ENCODE data around the gene FOXF1.

FOXF1 gene

GRCh38 chr16:86533076-86533475 is 22.7 kb downstream of the FOXF1 start:
- Histone ChIP-seq H4K20me1 (ENCODE audit: insufficient read depth, low read length) (no peaks in the 10 kb centered on the region), H3K27ac (ENCODE audit: low read length) (no peak overlapping the region), H2AFZ (ENCODE audit: low read depth, low read length) (no peak overlapping the region), H3K9ac (ENCODE audit: low read length) (no peak overlapping the region), H3K4me1 (ENCODE audit: low read length) (no peaks in the 10 kb centered on the region), H3K9me3 (ENCODE audit: insufficient read depth, low read length) (no peaks in the 10 kb centered on the region), H3K4me3 (ENCODE audit: low read length) (no peak overlapping the region), H3K4me2 (ENCODE audit: low read length) (no peak overlapping the region), H3K79me2 (ENCODE audit: low read length) (no peaks in the 10 kb centered on the region), H3K36me3 (replicated peaks; ENCODE audit: low read depth, low read length) (no peaks in the 10 kb centered on the region), H3K27me3 (ENCODE audit: low read depth, low read length) (no peaks in the 10 kb centered on the region)
- TF ChIP-seq CTCF (IDR thresholded peaks at IDR 0.05; ENCODE audit: low read depth, low read length): no peak
- no peak for TF ChIP-seq EZH2phosphoT487 (IDR thresholded peaks at IDR 0.05; ENCODE audit: low read depth)

DNA sequence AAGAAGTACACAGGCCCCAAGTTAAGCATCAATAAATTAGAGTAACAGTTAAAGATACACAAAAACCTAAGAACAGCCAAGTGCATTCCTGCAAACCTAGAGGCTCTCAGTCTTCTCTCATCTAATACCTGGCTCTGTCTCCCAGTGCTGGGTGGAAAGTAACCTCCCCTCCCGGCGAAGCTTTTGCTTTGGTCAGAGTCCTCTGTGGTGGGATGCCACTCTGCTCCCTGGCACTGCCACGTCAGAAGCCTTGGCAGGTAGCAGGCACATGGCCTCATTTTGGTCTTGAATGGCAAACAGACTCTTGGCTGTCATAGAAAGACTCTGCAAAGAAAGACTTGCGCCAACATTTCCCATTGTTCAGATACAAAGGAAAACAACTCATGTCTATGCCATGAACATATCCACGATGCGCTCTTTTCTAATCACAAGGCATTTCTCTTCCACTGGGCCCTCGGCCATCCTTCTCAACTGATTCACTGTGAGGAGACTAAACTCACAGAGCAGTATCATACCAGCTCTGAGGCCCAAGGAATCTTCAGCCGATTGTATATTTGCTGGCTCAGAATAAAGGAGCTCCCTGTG is 23.5 kb downstream of the FOXF1 start:
- Histone ChIP-seq H3K9ac (ENCODE audit: low read length) (no peak overlapping the region), H3K4me3 (ENCODE audit: low read length) (no peak overlapping the region), H3K9me3 (ENCODE audit: insufficient read depth, low read length) (no peaks in the 10 kb centered on the region), H3K27me3 (ENCODE audit: low read depth, low read length) (no peaks in the 10 kb centered on the region), H3K4me2 (ENCODE audit: low read length) (no peak overlapping the region), H2AFZ (ENCODE audit: low read depth, low read length) (no peak overlapping the region), H3K36me3 (replicated peaks; ENCODE audit: low read depth, low read length) (peaks cover 5% of the 10 kb centered on the region), H3K79me2 (ENCODE audit: low read length) (no peaks in the 10 kb centered on the region), H3K27ac (ENCODE audit: low read length) (no peak overlapping the region), H4K20me1 (ENCODE audit: insufficient read depth, low read length) (no peaks in the 10 kb centered on the region), H3K4me1 (ENCODE audit: low read length) (no peaks in the 10 kb centered on the region)
- no peak for TF ChIP-seq EZH2phosphoT487 (IDR thresholded peaks at IDR 0.05; ENCODE audit: low read depth)
- no peak for TF ChIP-seq CTCF (IDR thresholded peaks at IDR 0.05; ENCODE audit: low read depth, low read length)

GRCh38 chr16:86534779-86535615 is 24.7 kb downstream of the FOXF1 start:
- Histone ChIP-seq H3K27ac (ENCODE audit: low read length) (no peak overlapping the region), H3K27me3 (ENCODE audit: low read depth, low read length) (no peaks in the 10 kb centered on the region), H3K36me3 (replicated peaks; ENCODE audit: low read depth, low read length) (peaks cover 11% of the 10 kb centered on the region), H3K9me3 (ENCODE audit: insufficient read depth, low read length) (no peaks in the 10 kb centered on the region), H4K20me1 (ENCODE audit: insufficient read depth, low read length) (no peaks in the 10 kb centered on the region), H2AFZ (ENCODE audit: low read depth, low read length) (no peak overlapping the region), H3K4me3 (ENCODE audit: low read length) (no peak overlapping the region), H3K4me1 (ENCODE audit: low read length) (no peaks in the 10 kb centered on the region), H3K4me2 (ENCODE audit: low read length) (no peak overlapping the region), H3K9ac (ENCODE audit: low read length) (no peak overlapping the region), H3K79me2 (ENCODE audit: low read length) (no peaks in the 10 kb centered on the region)
- no peak for TF ChIP-seq EZH2phosphoT487 (IDR thresholded peaks at IDR 0.05; ENCODE audit: low read depth)
- no peak for TF ChIP-seq CTCF (IDR thresholded peaks at IDR 0.05; ENCODE audit: low read depth, low read length)

DNA sequence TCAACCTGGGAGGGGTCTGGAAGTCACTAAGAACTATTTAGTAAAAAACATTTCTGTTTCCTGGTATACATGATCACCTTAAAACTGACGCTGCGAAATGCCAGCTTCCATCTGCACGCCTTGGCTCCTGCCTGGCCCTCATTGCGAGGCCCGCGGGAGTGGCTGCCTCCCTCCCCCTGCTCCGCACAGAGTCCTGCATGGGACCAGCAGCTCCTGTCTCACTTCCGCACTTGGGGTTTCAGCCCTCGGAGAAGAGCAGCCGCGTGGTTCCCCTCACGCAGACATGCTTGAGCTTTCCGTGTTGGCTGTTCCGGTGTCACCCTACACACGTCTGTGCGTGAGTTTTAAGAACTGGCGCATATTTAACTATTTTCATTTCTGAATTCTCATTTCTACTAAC is 26.3 kb downstream of the FOXF1 start:
- H3K4me1 ChIP-seq (ENCODE audit: low read length): no peaks in the 10 kb centered on the region
- H3K27me3 ChIP-seq (ENCODE audit: low read depth, low read length): no peaks in the 10 kb centered on the region
- H3K4me3 ChIP-seq (ENCODE audit: low read length): no peak overlapping the region
- TF ChIP-seq CTCF (IDR thresholded peaks at IDR 0.05; ENCODE audit: low read depth, low read length): no peak
- TF ChIP-seq EZH2phosphoT487 (IDR thresholded peaks at IDR 0.05; ENCODE audit: low read depth): no peak
- no peak overlapping the region for H3K9ac ChIP-seq (ENCODE audit: low read length)
- H3K9me3 ChIP-seq (ENCODE audit: insufficient read depth, low read length): no peaks in the 10 kb centered on the region
- H3K36me3 ChIP-seq (replicated peaks; ENCODE audit: low read depth, low read length): peaks cover 18% of the 10 kb centered on the region
- no peak overlapping the region for H2AFZ ChIP-seq (ENCODE audit: low read depth, low read length)
- H3K4me2 ChIP-seq (ENCODE audit: low read length): no peak overlapping the region
- H4K20me1 ChIP-seq (ENCODE audit: insufficient read depth, low read length): no peaks in the 10 kb centered on the region
- H3K27ac ChIP-seq (ENCODE audit: low read length): no peak overlapping the region
- no peaks in the 10 kb centered on the region for H3K79me2 ChIP-seq (ENCODE audit: low read length)

Measured in OCI-LY3 (cell line).